Upper lobe of left lung (tissue), 6 donors: Measurements from ENCODE around the gene CES2. TPM values are rescaled to one million over a fixed set of nuclear protein-coding genes. Genes with fewer than 3 reads are reported as not detected.
A peak's percentile ranks its signal among the peaks of the same experiment; 100 is the strongest.

Experiments
- ATAC-seq, 2 donors: fragments of 200-7000 bp; cut with Tn5 transposase; one replicate each; pipeline ENCODE4 v1.9.1; 2022; ENCODE audit warnings: mild to moderate bottlenecking in 2 of 2, moderate library complexity in 2 of 2; ENCODE audit not compliant: low FRiP score in 2 of 2
- DNase-seq, 2 donors: peaks; one replicate each; pipeline ENCODE4 v3.0.0-alpha.2; 2019 to 2020
- H3K27ac ChIP-seq, 4 donors: fragments of 200-600 bp; sonication (generic); one replicate each; pipeline ENCODE4 v1.5.1; 2016 to 2019
- H3K27me3 ChIP-seq, 4 donors: fragments of 200-600 bp; sonication (generic); one replicate each; pipeline ENCODE4 v1.5.1; 2017 to 2019
- H3K36me3 ChIP-seq, 4 donors: fragments of 200-600 bp; sonication (generic); one replicate each; pipeline ENCODE4 v1.5.1; 2016 to 2019
- H3K4me1 ChIP-seq, 4 donors: fragments of 200-600 bp; sonication (generic); one replicate each; pipeline ENCODE4 v1.5.1; 2018 to 2019
- H3K4me3 ChIP-seq, 4 donors: fragments of 200-600 bp; sonication (generic); one replicate each; pipeline ENCODE4 v1.5.1; 2017 to 2019; ENCODE audit warnings: mild to moderate bottlenecking in 2 of 4, moderate library complexity in 1 of 4
- H3K9me3 ChIP-seq, 4 donors: fragments of 200-600 bp; sonication (generic); one replicate each; pipeline ENCODE4 v1.5.1; 2018 to 2019
- EP300 ChIP-seq, 4 donors: sonication (generic); formaldehyde crosslinking; IDR thresholded peaks; one replicate each; pipeline ENCODE4 v1.5.1; 2017; ENCODE audit warnings: antibody characterized with exemption in 4 of 4, control low read depth in 2 of 4
- POLR2A ChIP-seq, 4 donors: fragments of 450-650 bp; IDR thresholded peaks; one replicate each; pipeline ENCODE4 v1.5.1; 2016 to 2017; ENCODE audit warnings: antibody characterized with exemption in 4 of 4, mild to moderate bottlenecking in 2 of 4
- POLR2AphosphoS5 ChIP-seq, 2 donors: sonication (generic); formaldehyde crosslinking; IDR thresholded peaks; one replicate each; pipeline ENCODE4 v1.5.1; 2017; ENCODE audit warnings: antibody characterized with exemption in 2 of 2
- WGBS, 2 donors: methylation state at CpG; one replicate each; pipeline ENCODE4 v1.1.5; 2017 to 2018; 5-methylcytosine and 5-hydroxymethylcytosine counted together
- total RNA-seq, 6 donors: library from RNA; depleted of rRNA in 4 of 6; stranded (reverse); fragments of >200 nt in 4 of 6; gene quantifications; one replicate each; pipeline versions ENCODE4 v1.1.0 to v1.2.1, GENCODE V29; 2016 to 2021
- TF ChIP-seq, protein P1 (sequence below), 6 experiments: fragments of 450-650 bp in 4 of 6; fragments of 200-600 bp in 2 of 6; sonication (generic) in 2 of 6; IDR thresholded peaks; one replicate each; pipeline ENCODE4 v1.5.1; 2016 to 2019; ENCODE audit warnings: antibody characterized with exemption in 6 of 6
- donor health status: DM: no; HTN: no; CAD: no; lungs with moderate emphysema.
- donor health status: DM: no; HTN: yes; CAD: no; lungs with severe emphysema.

Gene CES2
- total RNA-seq, 6 donors from 2014 or later, result 32.2 to 76.1 (median 46.5) TPM

GRCh38 chr16:66930189-66930588 is 5.1 kb upstream of the CES2 start:
- Histone ChIP-seq H3K36me3 (peaks cover 0 to 15% (median 7%) of the 10 kb centered on the region in 4 donors), H3K27ac (peak overlapping the region in 1 of 4 donors; percentile 24), H3K27me3 (peaks cover 0 to 4% (median 2%) of the 10 kb centered on the region in 4 donors), H3K4me3 (no peak overlapping the region), H3K9me3 (no peaks in the 10 kb centered on the region), H3K4me1 (peaks cover 37 to 50% (median 43%) of the 10 kb centered on the region in 4 donors)
- DNase-seq, result peak in 1 of 2 donors; percentile 84
- 55 to 59% methylated on average over 4 of the region's 4 CpGs for WGBS, 2 donors
- TF ChIP-seq POLR2AphosphoS5 (IDR thresholded peaks at IDR 0.05) (peak in 1 of 2 donors; percentile 18), POLR2A (IDR thresholded peaks at IDR 0.05) (no peak), EP300 (IDR thresholded peaks at IDR 0.05) (no peak)
- TF ChIP-seq, protein P1, sequence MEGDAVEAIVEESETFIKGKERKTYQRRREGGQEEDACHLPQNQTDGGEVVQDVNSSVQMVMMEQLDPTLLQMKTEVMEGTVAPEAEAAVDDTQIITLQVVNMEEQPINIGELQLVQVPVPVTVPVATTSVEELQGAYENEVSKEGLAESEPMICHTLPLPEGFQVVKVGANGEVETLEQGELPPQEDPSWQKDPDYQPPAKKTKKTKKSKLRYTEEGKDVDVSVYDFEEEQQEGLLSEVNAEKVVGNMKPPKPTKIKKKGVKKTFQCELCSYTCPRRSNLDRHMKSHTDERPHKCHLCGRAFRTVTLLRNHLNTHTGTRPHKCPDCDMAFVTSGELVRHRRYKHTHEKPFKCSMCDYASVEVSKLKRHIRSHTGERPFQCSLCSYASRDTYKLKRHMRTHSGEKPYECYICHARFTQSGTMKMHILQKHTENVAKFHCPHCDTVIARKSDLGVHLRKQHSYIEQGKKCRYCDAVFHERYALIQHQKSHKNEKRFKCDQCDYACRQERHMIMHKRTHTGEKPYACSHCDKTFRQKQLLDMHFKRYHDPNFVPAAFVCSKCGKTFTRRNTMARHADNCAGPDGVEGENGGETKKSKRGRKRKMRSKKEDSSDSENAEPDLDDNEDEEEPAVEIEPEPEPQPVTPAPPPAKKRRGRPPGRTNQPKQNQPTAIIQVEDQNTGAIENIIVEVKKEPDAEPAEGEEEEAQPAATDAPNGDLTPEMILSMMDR (IDR thresholded peaks at IDR 0.05), result no peak
- ATAC-seq, result no peak

DNA sequence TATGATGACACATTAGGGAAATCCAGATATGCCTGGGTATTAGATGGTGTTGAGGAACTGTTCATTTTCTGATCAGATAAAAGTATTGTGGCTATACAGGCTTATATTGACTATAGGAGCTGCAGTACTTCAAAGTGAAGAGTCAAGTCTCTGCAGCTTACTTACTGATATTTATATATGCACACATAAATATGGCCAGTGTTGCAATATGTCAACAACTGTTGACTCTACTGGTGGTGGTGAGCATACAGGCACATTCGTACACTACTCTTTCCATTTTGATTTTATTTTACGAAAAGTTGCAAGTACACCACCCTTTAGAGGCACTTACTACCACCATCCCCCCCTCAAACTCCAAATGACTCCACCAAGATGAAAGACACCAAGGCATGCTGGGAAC is 3.7 kb upstream of the CES2 start:
- ATAC-seq (no peak), DNase-seq (no peak)
- H3K27ac ChIP-seq, result no peak overlapping the region
- peaks cover 0 to 15% (median 7%) of the 10 kb centered on the region in 4 donors for H3K36me3 ChIP-seq
- TF ChIP-seq, protein P1 (IDR thresholded peaks at IDR 0.05), result no peak
- H3K27me3 ChIP-seq, result no peaks in the 10 kb centered on the region
- H3K4me3 ChIP-seq, result no peak overlapping the region
- H3K9me3 ChIP-seq, result no peaks in the 10 kb centered on the region
- 86 to 91% methylated on average over 2 of the region's 2 CpGs for WGBS, 2 donors
- H3K4me1 ChIP-seq, result peaks cover 39 to 51% (median 42%) of the 10 kb centered on the region in 4 donors

GRCh38 chr16:66932076-66932475 is 3.2 kb upstream of the CES2 start:
- H3K36me3 ChIP-seq, result peaks cover 0 to 15% (median 7%) of the 10 kb centered on the region in 4 donors
- H3K9me3 ChIP-seq, result no peaks in the 10 kb centered on the region
- WGBS, 2 donors, result 95 to 96% methylated on average over 4 of the region's 4 CpGs
- H3K4me3 ChIP-seq, result no peak overlapping the region
- H3K4me1 ChIP-seq, result peaks cover 35 to 51% (median 40%) of the 10 kb centered on the region in 4 donors
- no peak overlapping the region for H3K27ac ChIP-seq
- ATAC-seq (no peak), DNase-seq (no peak)
- TF ChIP-seq POLR2A (IDR thresholded peaks at IDR 0.05) (no peak), POLR2AphosphoS5 (IDR thresholded peaks at IDR 0.05) (no peak), EP300 (IDR thresholded peaks at IDR 0.05) (no peak)
- TF ChIP-seq, protein P1 (IDR thresholded peaks at IDR 0.05), result no peak
- no peaks in the 10 kb centered on the region for H3K27me3 ChIP-seq

GRCh38 chr16:66933776-66934137 is 1.6 kb upstream of the CES2 start:
- WGBS, 2 donors, result 1 to 3% methylated on average over 11 to 12 of the region's 12 CpGs
- Histone ChIP-seq H3K4me1 (peaks cover 29 to 51% (median 36%) of the 10 kb centered on the region in 4 donors), H3K36me3 (peaks cover 0 to 29% (median 10%) of the 10 kb centered on the region in 4 donors), H3K4me3 (peak overlapping the region; percentile 86 to 100 (median 95)), H3K27ac (peak overlapping the region; percentile 86 to 98 (median 97)), H3K9me3 (no peaks in the 10 kb centered on the region), H3K27me3 (no peaks in the 10 kb centered on the region)
- no peak for DNase-seq
- no peak for ATAC-seq
- TF ChIP-seq, protein P1 (IDR thresholded peaks at IDR 0.05), result no peak
- TF ChIP-seq EP300 (IDR thresholded peaks at IDR 0.05) (no peak), POLR2AphosphoS5 (IDR thresholded peaks at IDR 0.05) (no peak), POLR2A (IDR thresholded peaks at IDR 0.05) (no peak)
